ENCODE data around the gene MSMB.

GRCh38 chr10:46018453-46019176, 27.5 kb downstream of the MSMB start:
- TF ChIP-seq SIN3A (IDR thresholded peaks at IDR 0.05; ENCODE audit: borderline replicate concordance, low read depth, low read length) = no peak
- TF ChIP-seq CTCF (IDR thresholded peaks at IDR 0.05) = no peak
- no peak for TF ChIP-seq TAF1 (IDR thresholded peaks at IDR 0.05; ENCODE audit: borderline replicate concordance, low read depth, low read length)
